Stimulated activated CD4-positive, alpha-beta T cell treated with anti-CD3 and anti-CD28 coated beads, Interleukin-4, amount 100 ng/mL, for 48 hours (primary cell): ENCODE measurements around the gene TUBB8B.
"Not testable (repeated sequence)": the region's sequence is repeated elsewhere in the genome, so short reads cannot be mapped to it uniquely, and the experiment has no call there.

ENCODE experiments used
- DNase-seq, 2 donors: peaks; one replicate each; pipeline ENCODE4 v3.0.0-alpha.2; 2020; ENCODE audit warnings: low read depth in 2 of 2

TUBB8B gene

GRCh38 chr18:49176-49665, at the start of gene TUBB8B:
Gene TUBB8B (minus strand): TSS chr18:49615. CDS start chr18:49557, 58 bp downstream.
- not testable (repeated sequence) for DNase-seq

GRCh38 chr18:97252-97914, 48.0 kb upstream of the TUBB8B start:
- DNase-seq: peak; percentile 33 to 51

- DNase-seq: not testable (repeated sequence)
Measured at GRCh38 chr18:96767-97131, 47.3 kb upstream of the TUBB8B start.

GRCh38 chr18:96101-96766, 46.8 kb upstream of the TUBB8B start:
- DNase-seq: not testable (repeated sequence)

GRCh38 chr18:95580-95979, 46.2 kb upstream of the TUBB8B start:
- not testable (repeated sequence) for DNase-seq

GRCh38 chr18:93897-94408, 44.5 kb upstream of the TUBB8B start:
- not testable (repeated sequence) for DNase-seq

GRCh38 chr18:91561-91960, 42.1 kb upstream of the TUBB8B start:
- DNase-seq: not testable (repeated sequence)

GRCh38 chr18:90396-91193, 41.2 kb upstream of the TUBB8B start:
- DNase-seq: not testable (repeated sequence)

- not testable (repeated sequence) for DNase-seq
Measured at GRCh38 chr18:89124-89523, 39.7 kb upstream of the TUBB8B start.

- not testable (repeated sequence) for DNase-seq
Measured at GRCh38 chr18:84801-85200, 35.4 kb upstream of the TUBB8B start.

- DNase-seq: not testable (repeated sequence)
Measured at GRCh38 chr18:82626-83209, 33.3 kb upstream of the TUBB8B start.

GRCh38 chr18:80881-81280, 31.5 kb upstream of the TUBB8B start:
- DNase-seq: not testable (repeated sequence)

GRCh38 chr18:80202-80601, 30.8 kb upstream of the TUBB8B start:
- DNase-seq: not testable (repeated sequence)

- not testable (repeated sequence) for DNase-seq
Measured at GRCh38 chr18:75525-76160, 26.2 kb upstream of the TUBB8B start.

GRCh38 chr18:73181-73777, 23.9 kb upstream of the TUBB8B start:
- not testable (repeated sequence) for DNase-seq

- not testable (repeated sequence) for DNase-seq
Measured at GRCh38 chr18:67701-68100, 18.3 kb upstream of the TUBB8B start.

- not testable (repeated sequence) for DNase-seq
Measured at GRCh38 chr18:64279-64678, 14.9 kb upstream of the TUBB8B start.

GRCh38 chr18:63656-64055, 14.2 kb upstream of the TUBB8B start:
- not testable (repeated sequence) for DNase-seq

GRCh38 chr18:54388-54787, 5.0 kb upstream of the TUBB8B start:
- not testable (repeated sequence) for DNase-seq

- not testable (repeated sequence) for DNase-seq
Measured at GRCh38 chr18:48696-49095, 719 bp downstream of the TUBB8B start.

- DNase-seq: not testable (repeated sequence)
Measured at GRCh38 chr18:13177-13576, 36.2 kb downstream of the TUBB8B start.
